Fibroblast of skin of abdomen (primary cell): ENCODE data around the gene KRT12.
A peak's percentile ranks its signal among the peaks of the same experiment; 100 is the strongest.
"Not testable (repeated sequence)": the region's sequence is repeated elsewhere in the genome, so short reads cannot be mapped to it uniquely, and the experiment has no call there.

Source experiments
- DNase-seq: peaks from one replicate; pipeline ENCODE4 v3.0.0-alpha.2; 2013

Gene KRT12

GRCh38 chr17:40841246-40841645, 25.8 kb downstream of the KRT12 start:
- peak; percentile 51 for DNase-seq

- DNase-seq = no peak
These were observed 27.8 kb downstream of the KRT12 start for GRCh38 chr17:40839194-40839593.

GRCh38 chr17:40836020-40836419, 31.0 kb downstream of the KRT12 start:
- no peak for DNase-seq

GRCh38 chr17:40833882-40834281, 33.1 kb downstream of the KRT12 start:
- no peak for DNase-seq

- no peak for DNase-seq
These were observed 34.2 kb downstream of the KRT12 start for GRCh38 chr17:40832840-40833239.

- DNase-seq = no peak
These were observed 36.8 kb downstream of the KRT12 start for GRCh38 chr17:40830085-40830776.

GRCh38 chr17:40828454-40829044, 38.5 kb downstream of the KRT12 start:
- no peak for DNase-seq

- DNase-seq = no peak
These were observed 39.1 kb downstream of the KRT12 start for GRCh38 chr17:40827746-40828453.

- no peak for DNase-seq
These were observed 41.4 kb downstream of the KRT12 start for GRCh38 chr17:40825599-40825998.

GRCh38 chr17:40824015-40824832, 42.8 kb downstream of the KRT12 start:
- DNase-seq = no peak

- no peak for DNase-seq
These were observed 44.8 kb downstream of the KRT12 start, which contains the start of gene KRT10 for GRCh38 chr17:40822132-40822812. KRT10 (minus strand) TSS chr17:40822614; CDS start chr17:40822585, 29 bp downstream.

- DNase-seq = no peak
These were observed 45.5 kb downstream of the KRT12 start for GRCh38 chr17:40821536-40821935.

GRCh38 chr17:40820228-40820838, 46.7 kb downstream of the KRT12 start:
- no peak for DNase-seq

GRCh38 chr17:40819528-40820125, 47.4 kb downstream of the KRT12 start:
- DNase-seq = peak; percentile 13

- peak; percentile 88 for DNase-seq
These were observed 48.1 kb downstream of the KRT12 start for GRCh38 chr17:40818733-40819527.

- DNase-seq = no peak
These were observed 48.7 kb downstream of the KRT12 start for GRCh38 chr17:40818343-40818732.

GRCh38 chr17:40817103-40817682, 49.8 kb downstream of the KRT12 start:
- DNase-seq = no peak

- no peak for DNase-seq
These were observed 50.5 kb downstream of the KRT12 start for GRCh38 chr17:40816569-40816968.

- DNase-seq = no peak
These were observed 51.6 kb downstream of the KRT12 start for GRCh38 chr17:40815381-40815780.

- DNase-seq = not testable (repeated sequence)
These were observed 52.4 kb downstream of the KRT12 start for GRCh38 chr17:40814657-40815056.
